ENCODE data around the gene ACAT2.
"Not testable (repeated sequence)": the region's sequence is repeated elsewhere in the genome, so short reads cannot be mapped to it uniquely, and the experiment has no call there.

The ACAT2 gene

GRCh38 chr6:159736908-159737307 lies 24.9 kb upstream of the ACAT2 start:
- no peak overlapping the region for H3K4me3 ChIP-seq (replicated peaks; ENCODE audit: low read depth, low read length)
- no peak for TF ChIP-seq CTCF (IDR thresholded peaks at IDR 0.05; ENCODE audit: low read depth, low read length, missing control alignments)
- no peak for DNase-seq (ENCODE audit: extremely low read depth, low read depth)

- TF ChIP-seq CTCF (IDR thresholded peaks at IDR 0.05; ENCODE audit: low read depth, low read length, missing control alignments): no peak
- no peak for DNase-seq (ENCODE audit: extremely low read depth, low read depth)
These were observed 22.5 kb upstream of the ACAT2 start for GRCh38 chr6:159739341-159739740.

GRCh38 chr6:159742165-159742564 lies 19.7 kb upstream of the ACAT2 start:
- H3K4me3 ChIP-seq (replicated peaks; ENCODE audit: low read depth, low read length): no peak overlapping the region
- no peak for TF ChIP-seq CTCF (IDR thresholded peaks at IDR 0.05; ENCODE audit: low read depth, low read length, missing control alignments)
- no peak for DNase-seq (ENCODE audit: extremely low read depth, low read depth)

More at GRCh38 chr6:159739341-159739740, 22.5 kb upstream of the ACAT2 start:
- H3K4me3 ChIP-seq (replicated peaks; ENCODE audit: low read depth, low read length): no peak overlapping the region

- H3K4me3 ChIP-seq (replicated peaks; ENCODE audit: low read depth, low read length): no peak overlapping the region
- TF ChIP-seq CTCF (IDR thresholded peaks at IDR 0.05; ENCODE audit: low read depth, low read length, missing control alignments): no peak
- DNase-seq (ENCODE audit: extremely low read depth, low read depth): no peak
These were observed 16.8 kb upstream of the ACAT2 start for GRCh38 chr6:159745081-159745480.

- no peak overlapping the region for H3K4me3 ChIP-seq (replicated peaks; ENCODE audit: low read depth, low read length)
- no peak for DNase-seq (ENCODE audit: extremely low read depth, low read depth)
- TF ChIP-seq CTCF (IDR thresholded peaks at IDR 0.05; ENCODE audit: low read depth, low read length, missing control alignments): no peak
These were observed 15.1 kb upstream of the ACAT2 start for GRCh38 chr6:159746759-159747158.

- not testable (repeated sequence) for H3K4me3 ChIP-seq (replicated peaks; ENCODE audit: low read depth, low read length); DNase-seq (ENCODE audit: extremely low read depth, low read depth)
These were observed 13.7 kb upstream of the ACAT2 start for GRCh38 chr6:159748127-159748526.

GRCh38 chr6:159751448-159751847 lies 10.4 kb upstream of the ACAT2 start:
- no peak overlapping the region for H3K4me3 ChIP-seq (replicated peaks; ENCODE audit: low read depth, low read length)
- DNase-seq (ENCODE audit: extremely low read depth, low read depth): no peak
- TF ChIP-seq CTCF (IDR thresholded peaks at IDR 0.05; ENCODE audit: low read depth, low read length, missing control alignments): no peak

All from HFF-Myc (cell line).